IPS DF 4.7 (cell line): ENCODE results near the gene KLHDC2.
"Not testable (repeated sequence)": the region's sequence is repeated elsewhere in the genome, so short reads cannot be mapped to it uniquely, and the experiment has no call there.

Experiments used
- DNase-seq: peaks from one replicate; pipeline ENCODE4 v3.0.0-alpha.2; 2013; ENCODE audit warnings: low spot score; ENCODE audit errors: extremely low read depth

The KLHDC2 gene, protein sequence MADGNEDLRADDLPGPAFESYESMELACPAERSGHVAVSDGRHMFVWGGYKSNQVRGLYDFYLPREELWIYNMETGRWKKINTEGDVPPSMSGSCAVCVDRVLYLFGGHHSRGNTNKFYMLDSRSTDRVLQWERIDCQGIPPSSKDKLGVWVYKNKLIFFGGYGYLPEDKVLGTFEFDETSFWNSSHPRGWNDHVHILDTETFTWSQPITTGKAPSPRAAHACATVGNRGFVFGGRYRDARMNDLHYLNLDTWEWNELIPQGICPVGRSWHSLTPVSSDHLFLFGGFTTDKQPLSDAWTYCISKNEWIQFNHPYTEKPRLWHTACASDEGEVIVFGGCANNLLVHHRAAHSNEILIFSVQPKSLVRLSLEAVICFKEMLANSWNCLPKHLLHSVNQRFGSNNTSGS

DNA sequence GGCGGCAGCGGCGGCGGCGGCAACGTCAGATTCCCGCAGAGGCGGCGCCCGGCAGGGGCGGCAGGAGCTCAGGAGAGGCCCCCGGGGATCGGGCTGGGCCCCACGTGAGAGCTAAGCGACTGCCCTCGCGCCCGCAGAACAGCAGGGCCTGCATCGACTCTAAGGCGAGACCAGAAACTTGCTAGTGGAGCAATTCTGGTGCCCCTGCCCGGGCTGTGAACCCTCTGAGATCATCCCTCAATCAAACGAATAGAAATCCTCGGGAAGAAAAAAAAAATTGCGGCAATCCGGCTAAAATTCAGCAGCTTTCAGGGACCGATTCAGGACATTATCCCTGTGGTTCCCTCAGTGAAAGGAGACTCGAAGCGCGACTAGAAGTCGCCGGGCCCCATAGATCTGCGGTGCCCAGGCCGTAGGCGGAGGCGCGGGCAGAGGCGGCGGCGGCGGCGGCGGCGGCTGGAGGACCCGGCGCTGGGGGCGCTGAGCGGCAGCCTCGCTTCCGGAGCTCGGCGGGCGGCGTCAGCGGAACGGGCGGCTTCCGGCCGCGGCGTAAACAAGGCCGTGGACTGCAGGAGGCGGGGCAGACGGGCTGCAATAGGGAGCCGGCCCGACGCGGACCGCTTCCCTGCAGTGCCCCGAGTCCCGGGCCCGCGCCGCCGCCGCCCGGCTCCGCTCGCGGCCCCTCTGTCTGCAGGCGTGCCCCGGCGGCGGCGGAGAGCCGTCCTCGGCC, at the start of gene KLHDC2:
Gene KLHDC2 (plus strand): TSS at position 583 of the 730 bp plus-strand sequence. CDS start 316 bp downstream, outside the sequence.
- DNase-seq = no peak

- no peak for DNase-seq
Observed at GRCh38 chr14:49720744-49721143, 47.2 kb upstream of the KLHDC2 start.

DNA sequence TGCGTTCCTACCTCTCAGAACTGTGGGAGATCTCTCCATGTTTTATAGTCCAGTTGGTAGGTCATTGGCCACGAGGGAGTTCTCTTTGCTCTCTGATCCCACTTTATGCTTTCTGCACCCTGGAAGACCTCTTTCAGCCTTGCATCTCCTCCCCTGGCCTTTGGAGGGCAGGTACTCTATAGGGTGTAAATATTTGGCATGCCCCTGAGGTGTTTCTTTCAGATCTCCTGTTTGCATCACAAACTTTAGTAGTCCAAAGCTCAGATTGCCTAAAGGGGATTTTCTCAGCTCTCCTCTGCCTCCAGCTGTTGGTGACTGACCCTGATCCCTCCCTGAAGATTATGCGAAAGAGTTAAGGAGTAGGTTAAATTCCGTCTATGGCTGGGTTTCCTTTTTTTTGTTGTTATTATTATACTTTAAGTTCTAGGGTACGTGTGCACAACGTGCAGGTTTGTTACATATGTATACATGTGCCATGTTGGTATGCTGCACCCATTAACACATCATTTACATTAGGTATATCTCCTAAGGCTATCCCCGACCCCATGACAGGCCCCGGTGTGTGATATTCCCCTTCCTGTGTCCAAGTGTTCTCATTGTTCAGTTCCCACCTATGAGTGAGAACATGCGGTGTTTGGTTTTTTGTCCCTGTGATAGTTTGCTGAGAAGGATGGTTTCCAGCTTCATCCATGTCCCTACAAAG, 46.1 kb upstream of the KLHDC2 start:
- DNase-seq = not testable (repeated sequence)

GRCh38 chr14:49727171-49727570, 40.8 kb upstream of the KLHDC2 start:
- no peak for DNase-seq

DNA sequence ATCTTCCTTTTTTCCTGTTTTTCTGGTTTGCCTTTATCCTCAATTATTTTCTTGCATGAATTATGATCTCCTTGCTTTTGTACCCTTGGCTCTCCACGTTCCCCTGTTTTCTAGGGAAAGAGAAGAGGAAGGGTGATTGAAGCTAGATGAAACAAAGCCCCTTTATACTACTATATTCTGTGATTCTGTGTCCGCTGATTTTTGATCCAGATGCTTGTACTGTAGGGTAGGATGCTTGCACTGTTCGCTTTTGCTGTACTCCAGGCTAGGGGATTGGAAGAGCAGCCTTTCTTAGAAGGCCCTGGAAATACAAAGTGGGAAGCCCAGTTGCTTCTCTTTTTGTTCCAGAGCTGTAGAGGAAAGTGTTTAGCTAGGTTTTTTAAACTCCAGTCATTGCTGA, 35.1 kb upstream of the KLHDC2 start:
- DNase-seq = no peak

DNA sequence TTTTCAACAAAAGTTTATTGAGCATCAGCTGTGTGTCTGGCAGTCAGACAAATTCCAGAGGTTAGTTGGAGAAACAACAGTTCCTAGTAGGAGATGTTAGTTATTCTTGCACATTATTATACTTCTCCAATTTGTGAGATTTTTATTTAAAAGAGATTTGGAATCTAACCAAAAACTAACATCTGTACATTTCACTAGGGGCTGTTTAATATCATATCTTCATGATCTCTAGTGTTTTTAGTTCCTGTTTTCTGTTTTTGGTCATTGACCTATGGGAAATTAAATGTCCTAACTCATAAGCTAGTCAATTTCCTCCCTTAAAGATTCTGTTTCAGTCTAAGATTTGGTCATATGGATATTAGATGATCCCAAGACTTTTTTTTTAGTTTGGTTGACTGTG, 34.1 kb upstream of the KLHDC2 start:
- no peak for DNase-seq

- DNase-seq = not testable (repeated sequence)
Observed at GRCh38 chr14:49735669-49736068, 32.3 kb upstream of the KLHDC2 start.

GRCh38 chr14:49745191-49745590, 22.8 kb upstream of the KLHDC2 start:
- DNase-seq = no peak

DNA sequence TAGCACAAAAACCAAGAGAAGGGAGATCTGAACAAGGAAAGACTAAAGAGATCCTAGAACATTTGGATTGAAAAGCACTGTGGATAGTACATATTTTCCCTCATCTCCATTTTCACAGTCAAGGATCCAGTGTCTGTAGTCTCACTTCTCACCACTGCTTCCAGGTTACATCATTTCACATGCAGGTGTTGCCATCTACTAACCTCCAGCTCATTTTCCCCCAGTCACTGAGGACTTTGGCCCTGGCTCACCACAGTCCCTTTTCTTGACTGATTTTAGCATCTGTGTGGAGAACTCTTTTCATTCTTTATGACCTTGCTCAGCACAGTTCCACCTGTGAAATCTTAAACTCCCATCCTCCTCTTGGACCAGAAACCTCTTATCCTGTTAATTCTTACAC, 21.5 kb upstream of the KLHDC2 start:
- not testable (repeated sequence) for DNase-seq

GRCh38 chr14:49754570-49755097, 13.3 kb upstream of the KLHDC2 start:
- DNase-seq = no peak

DNA sequence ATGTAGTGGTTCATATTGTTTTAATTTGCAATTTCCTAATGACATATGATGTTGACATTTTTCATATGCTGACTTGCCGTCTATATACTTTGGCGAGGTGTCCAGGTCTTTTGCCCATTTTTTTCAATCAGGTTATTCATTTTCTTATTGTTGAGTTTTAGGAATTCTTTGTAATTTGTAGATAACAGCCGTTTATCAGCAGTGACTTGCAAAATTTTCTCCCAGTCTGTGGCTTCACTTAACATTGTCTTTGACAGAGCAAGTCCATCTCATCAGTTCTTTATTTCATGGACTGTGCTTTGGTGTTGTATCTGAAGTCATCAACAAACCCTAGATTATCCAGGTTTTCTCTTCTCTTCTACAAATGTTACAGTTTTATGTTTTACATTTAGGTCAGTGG, 12.6 kb upstream of the KLHDC2 start:
- DNase-seq = no peak

DNA sequence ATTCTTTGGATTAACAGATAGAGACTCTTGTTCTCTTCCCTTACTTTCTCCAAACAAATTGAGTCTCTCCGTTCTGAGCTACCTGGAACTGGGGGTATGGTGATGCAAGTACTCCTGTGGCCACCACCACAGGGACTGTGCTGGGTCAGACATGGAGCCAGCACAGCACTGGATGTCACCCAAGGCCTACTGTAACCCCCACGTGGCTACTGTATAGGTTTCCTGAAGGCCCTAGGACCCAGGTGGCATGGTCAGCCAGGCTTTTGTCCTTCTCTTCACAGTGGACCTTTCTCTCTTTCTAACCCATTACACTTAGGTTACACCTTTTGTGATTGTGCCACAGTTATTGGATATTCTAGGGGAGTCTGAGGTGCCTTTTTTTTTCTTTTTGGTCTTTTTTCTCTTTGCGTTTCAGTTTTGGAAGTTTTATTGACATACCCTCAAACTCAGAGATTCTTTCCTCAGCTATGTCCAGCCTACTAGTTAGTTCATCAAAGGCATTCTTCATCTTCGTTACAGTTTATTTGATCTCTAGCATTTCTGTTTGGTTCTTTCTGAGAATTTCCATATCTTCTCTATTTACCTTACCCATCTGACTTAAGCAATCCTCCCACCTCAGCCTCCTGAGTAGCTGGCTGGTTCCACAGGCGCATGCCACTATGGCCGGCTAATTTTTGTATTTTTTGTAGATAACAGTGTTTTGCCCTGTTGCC, 6.0 kb upstream of the KLHDC2 start:
- no peak for DNase-seq

GRCh38 chr14:49766839-49767238, 1.1 kb upstream of the KLHDC2 start:
- DNase-seq = no peak

GRCh38 chr14:49767270-49767570, 733 bp upstream of the KLHDC2 start:
- DNase-seq = no peak

GRCh38 chr14:49768301-49769121, 558 bp downstream of the KLHDC2 start:
- no peak for DNase-seq

DNA sequence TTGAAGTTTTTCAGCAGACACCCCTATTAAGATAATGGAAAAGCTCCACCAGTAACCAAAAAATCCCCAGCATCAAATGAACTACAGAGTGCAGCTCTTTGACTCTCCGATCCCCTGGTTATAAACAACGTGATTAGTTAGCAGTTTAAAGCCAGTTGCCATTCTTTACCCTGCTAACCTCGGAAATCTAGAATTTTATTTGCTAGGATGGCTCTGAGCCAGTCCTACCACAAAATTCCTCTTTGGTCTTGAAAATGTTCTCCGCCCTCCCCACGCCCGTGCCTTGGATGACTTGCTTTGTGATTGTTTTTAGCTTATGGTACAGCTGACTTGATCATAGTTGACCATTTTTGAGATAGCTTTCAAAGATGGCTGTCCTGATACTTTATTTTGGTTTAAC, 1.2 kb downstream of the KLHDC2 start:
- DNase-seq = no peak

DNA sequence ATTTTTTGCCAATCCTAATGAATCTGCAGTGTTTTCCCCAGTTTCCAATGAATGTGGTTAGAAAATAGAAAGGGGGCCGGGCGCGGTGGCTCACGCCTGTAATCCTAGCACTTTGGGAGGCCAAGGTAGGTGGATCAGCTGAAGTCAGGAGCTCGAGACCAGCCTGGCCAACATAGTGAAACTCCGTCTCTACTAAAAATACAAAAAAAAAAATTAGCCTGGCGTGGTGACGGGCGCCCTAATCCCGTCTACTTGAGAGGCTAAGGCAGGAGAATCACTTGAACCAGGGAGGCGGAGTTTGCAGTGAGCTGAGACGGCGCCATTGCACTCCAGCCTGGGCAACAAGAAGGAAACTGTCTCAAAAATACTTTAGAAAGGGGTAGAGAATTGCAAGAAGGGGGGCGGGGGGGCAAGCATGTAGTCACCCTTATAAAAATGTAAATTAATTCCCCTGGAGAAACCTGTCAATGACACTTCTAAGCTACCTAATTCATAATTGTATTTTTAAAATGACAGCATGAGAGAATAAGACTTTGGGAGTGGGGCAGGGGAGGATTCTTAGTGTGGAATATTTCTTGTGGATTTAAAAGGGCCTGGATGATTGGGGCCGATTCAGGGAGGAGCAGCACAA, 1.7 kb downstream of the KLHDC2 start:
- no peak for DNase-seq

DNA sequence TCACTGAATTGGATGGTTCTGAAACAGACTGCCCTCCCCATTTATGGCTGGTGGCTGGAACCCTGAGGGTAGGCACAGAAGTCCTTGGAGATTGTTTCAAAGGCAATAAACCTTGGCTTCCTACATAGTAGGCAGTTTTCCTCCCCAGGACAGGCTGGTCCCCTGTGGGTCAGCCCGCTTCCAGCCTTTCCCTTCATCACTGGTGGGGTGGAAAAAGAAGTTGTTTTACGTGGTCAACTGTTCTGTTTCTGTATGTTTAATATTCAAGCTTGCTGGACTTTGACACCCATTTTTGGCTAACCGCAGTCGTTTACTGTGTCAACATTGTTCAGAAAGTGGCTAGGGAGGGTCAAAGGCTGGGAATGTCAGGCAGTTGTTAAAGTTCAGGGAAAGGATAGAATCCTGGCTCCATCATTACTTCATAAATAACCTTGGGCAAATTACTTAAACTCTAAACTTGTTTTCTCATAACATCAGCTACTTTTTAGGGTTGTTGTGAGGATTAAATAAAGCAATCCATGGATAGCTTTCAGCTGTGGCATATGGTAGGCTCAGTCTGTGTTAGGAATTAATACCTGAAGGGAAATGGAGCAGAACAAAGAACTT, 2.4 kb downstream of the KLHDC2 start:
- DNase-seq = no peak

GRCh38 chr14:49771691-49772090, 3.7 kb downstream of the KLHDC2 start:
- DNase-seq = not testable (repeated sequence)

- DNase-seq = no peak
Observed at GRCh38 chr14:49774106-49774505, 6.2 kb downstream of the KLHDC2 start.
